PC-9 (cell line): ENCODE data around the gene RTN1.

Source experiments
- EZH2 ChIP-seq: fragments of 200-600 bp; sonication (generic); IDR thresholded peaks from 2 replicates; pipeline ENCODE4 v1.8.0; 2017; ENCODE audit warnings: antibody characterized with exemption, low read depth
- TF ChIP-seq, protein P1 (sequence below): fragments of 200-600 bp; sonication (generic); conservative IDR thresholded peaks from 2 replicates; pipeline ENCODE4 v1.6.1; 2017; ENCODE audit warnings: mixed run types, antibody characterized with exemption, mild to moderate bottlenecking, moderate library complexity

DNA sequence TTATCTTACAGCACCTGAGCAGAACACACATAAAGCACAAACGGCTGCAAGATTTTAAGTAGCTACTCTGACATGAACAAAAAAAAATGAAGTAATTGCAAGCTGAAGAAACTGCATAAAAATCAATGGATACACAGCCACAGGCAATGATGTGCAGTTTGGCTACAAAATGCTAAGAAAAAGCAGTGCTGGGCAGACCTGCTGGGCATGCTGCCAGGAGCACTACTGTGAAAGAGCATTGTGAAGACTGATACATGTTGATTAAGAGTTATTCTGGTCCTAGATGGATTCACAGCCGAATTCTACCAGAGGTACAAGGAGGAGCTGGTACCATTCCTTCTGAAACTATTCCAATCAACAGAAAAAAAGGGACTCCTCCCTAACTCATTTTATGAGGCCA is 20.1 kb upstream of the RTN1 start:
- TF ChIP-seq, protein P1, sequence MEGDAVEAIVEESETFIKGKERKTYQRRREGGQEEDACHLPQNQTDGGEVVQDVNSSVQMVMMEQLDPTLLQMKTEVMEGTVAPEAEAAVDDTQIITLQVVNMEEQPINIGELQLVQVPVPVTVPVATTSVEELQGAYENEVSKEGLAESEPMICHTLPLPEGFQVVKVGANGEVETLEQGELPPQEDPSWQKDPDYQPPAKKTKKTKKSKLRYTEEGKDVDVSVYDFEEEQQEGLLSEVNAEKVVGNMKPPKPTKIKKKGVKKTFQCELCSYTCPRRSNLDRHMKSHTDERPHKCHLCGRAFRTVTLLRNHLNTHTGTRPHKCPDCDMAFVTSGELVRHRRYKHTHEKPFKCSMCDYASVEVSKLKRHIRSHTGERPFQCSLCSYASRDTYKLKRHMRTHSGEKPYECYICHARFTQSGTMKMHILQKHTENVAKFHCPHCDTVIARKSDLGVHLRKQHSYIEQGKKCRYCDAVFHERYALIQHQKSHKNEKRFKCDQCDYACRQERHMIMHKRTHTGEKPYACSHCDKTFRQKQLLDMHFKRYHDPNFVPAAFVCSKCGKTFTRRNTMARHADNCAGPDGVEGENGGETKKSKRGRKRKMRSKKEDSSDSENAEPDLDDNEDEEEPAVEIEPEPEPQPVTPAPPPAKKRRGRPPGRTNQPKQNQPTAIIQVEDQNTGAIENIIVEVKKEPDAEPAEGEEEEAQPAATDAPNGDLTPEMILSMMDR: no peak
- no peak for TF ChIP-seq EZH2
